ENCODE results near the gene RAI14. TPM values are rescaled to one million over a fixed set of nuclear protein-coding genes. Genes with fewer than 3 reads are reported as not detected.
A peak's percentile ranks its signal among the peaks of the same experiment; 100 is the strongest.

RAI14 gene
- total and polyA plus RNA-seq, 2 experiments from 2014 or later: 42.2 to 49.6 TPM

- Histone ChIP-seq H3K4me2 (no peak overlapping the region), H3K36me3 (replicated peaks; ENCODE audit: insufficient read depth, low read depth) (no peaks in the 10 kb centered on the region), H3K4me1 (ENCODE audit: insufficient read depth) (no peaks in the 10 kb centered on the region), H4K20me1 (ENCODE audit: insufficient read depth, poor library complexity, severe bottlenecking) (no peaks in the 10 kb centered on the region), H3K79me2 (no peaks in the 10 kb centered on the region), H3K9me2 (replicated peaks; ENCODE audit: insufficient read depth) (no peaks in the 10 kb centered on the region), H2AFZ (no peak overlapping the region), H3K4me3 (no peak overlapping the region), H3K27me3 (no peaks in the 10 kb centered on the region), H3K27ac (no peak overlapping the region), H3K9me3 (ENCODE audit: low read depth) (no peaks in the 10 kb centered on the region)
- no peak for DNase-seq (ENCODE audit: low spot score)
- TF ChIP-seq EZH2 (IDR thresholded peaks at IDR 0.05; ENCODE audit: borderline replicate concordance) (no peak), EZH2phosphoT487 (IDR thresholded peaks at IDR 0.05; ENCODE audit: low read depth, severe bottlenecking, unreplicated experiment) (no peak), CTCF (IDR thresholded peaks at IDR 0.05; ENCODE audit: poor library complexity) (no peak)
These were observed 190.9 kb downstream of the RAI14 start for GRCh38 chr5:34847056-34847455.

GRCh38 chr5:34847552-34847951 lies 191.4 kb downstream of the RAI14 start:
- Histone ChIP-seq H2AFZ (no peak overlapping the region), H3K27me3 (no peaks in the 10 kb centered on the region), H3K4me1 (ENCODE audit: insufficient read depth) (no peaks in the 10 kb centered on the region), H3K4me3 (no peak overlapping the region), H3K9me3 (ENCODE audit: low read depth) (no peaks in the 10 kb centered on the region), H3K9me2 (replicated peaks; ENCODE audit: insufficient read depth) (no peaks in the 10 kb centered on the region), H3K79me2 (no peaks in the 10 kb centered on the region), H3K36me3 (replicated peaks; ENCODE audit: insufficient read depth, low read depth) (no peaks in the 10 kb centered on the region), H3K4me2 (no peak overlapping the region), H3K27ac (no peak overlapping the region), H4K20me1 (ENCODE audit: insufficient read depth, poor library complexity, severe bottlenecking) (no peaks in the 10 kb centered on the region)
- TF ChIP-seq EZH2 (IDR thresholded peaks at IDR 0.05; ENCODE audit: borderline replicate concordance): no peak
- TF ChIP-seq CTCF (IDR thresholded peaks at IDR 0.05; ENCODE audit: poor library complexity): no peak
- TF ChIP-seq EZH2phosphoT487 (IDR thresholded peaks at IDR 0.05; ENCODE audit: low read depth, severe bottlenecking, unreplicated experiment): no peak
- DNase-seq (ENCODE audit: low spot score): no peak
- 96% methylated on average over 4 of the region's 4 CpGs for WGBS (ENCODE audit: low lambda C conversion rate, missing lambda C conversion rate)

GRCh38 chr5:34848230-34848629 lies 192.1 kb downstream of the RAI14 start:
- Histone ChIP-seq H3K9me2 (replicated peaks; ENCODE audit: insufficient read depth) (no peaks in the 10 kb centered on the region), H3K27me3 (no peaks in the 10 kb centered on the region), H3K36me3 (replicated peaks; ENCODE audit: insufficient read depth, low read depth) (no peaks in the 10 kb centered on the region), H2AFZ (no peak overlapping the region), H3K4me1 (ENCODE audit: insufficient read depth) (no peaks in the 10 kb centered on the region), H4K20me1 (ENCODE audit: insufficient read depth, poor library complexity, severe bottlenecking) (no peaks in the 10 kb centered on the region), H3K79me2 (no peaks in the 10 kb centered on the region), H3K27ac (no peak overlapping the region), H3K9me3 (ENCODE audit: low read depth) (no peaks in the 10 kb centered on the region), H3K4me2 (no peak overlapping the region), H3K4me3 (no peak overlapping the region)
- TF ChIP-seq CTCF (IDR thresholded peaks at IDR 0.05; ENCODE audit: poor library complexity) (no peak), EZH2 (IDR thresholded peaks at IDR 0.05; ENCODE audit: borderline replicate concordance) (no peak), EZH2phosphoT487 (IDR thresholded peaks at IDR 0.05; ENCODE audit: low read depth, severe bottlenecking, unreplicated experiment) (peak; percentile 82)
- DNase-seq (ENCODE audit: low spot score): no peak
- WGBS (ENCODE audit: low lambda C conversion rate, missing lambda C conversion rate): 65% methylated on average over 2 of the region's 2 CpGs

GRCh38 chr5:34849253-34849652 lies 193.1 kb downstream of the RAI14 start:
- H3K4me1 ChIP-seq (ENCODE audit: insufficient read depth): no peaks in the 10 kb centered on the region
- H4K20me1 ChIP-seq (ENCODE audit: insufficient read depth, poor library complexity, severe bottlenecking): no peaks in the 10 kb centered on the region
- H2AFZ ChIP-seq: no peak overlapping the region
- no peaks in the 10 kb centered on the region for H3K27me3 ChIP-seq
- no peak overlapping the region for H3K27ac ChIP-seq
- H3K9me3 ChIP-seq (ENCODE audit: low read depth): no peaks in the 10 kb centered on the region
- no peak overlapping the region for H3K4me2 ChIP-seq
- H3K36me3 ChIP-seq (replicated peaks; ENCODE audit: insufficient read depth, low read depth): no peaks in the 10 kb centered on the region
- no peak overlapping the region for H3K4me3 ChIP-seq
- no peak for DNase-seq (ENCODE audit: low spot score)
- TF ChIP-seq EZH2 (IDR thresholded peaks at IDR 0.05; ENCODE audit: borderline replicate concordance) (no peak), CTCF (IDR thresholded peaks at IDR 0.05; ENCODE audit: poor library complexity) (no peak), EZH2phosphoT487 (IDR thresholded peaks at IDR 0.05; ENCODE audit: low read depth, severe bottlenecking, unreplicated experiment) (no peak)
- no peaks in the 10 kb centered on the region for H3K9me2 ChIP-seq (replicated peaks; ENCODE audit: insufficient read depth)
- no peaks in the 10 kb centered on the region for H3K79me2 ChIP-seq
- WGBS (ENCODE audit: low lambda C conversion rate, missing lambda C conversion rate): 96% methylated on average over 3 of the region's 3 CpGs
